GM12864 (cell line): ENCODE measurements around the gene SH3D21.

Experiments used
- DNase-seq: peaks from one replicate; pipeline ENCODE4 v3.0.0-alpha.2; 2011; ENCODE audit warnings: low read depth
- H3K4me3 ChIP-seq: 2 replicates; pipeline ENCODE4 v1.5.1; 2011; ENCODE audit warnings: mild to moderate bottlenecking, low read depth, low read length, control low read depth
- TF ChIP-seq, protein P1 (sequence below): IDR thresholded peaks from 2 replicates; pipeline ENCODE4 v1.5.1; 2011; ENCODE audit warnings: low read depth, mild to moderate bottlenecking, moderate library complexity, low read length, control low read depth, inconsistent platforms; ENCODE audit errors: missing control alignments

The SH3D21 gene

DNA sequence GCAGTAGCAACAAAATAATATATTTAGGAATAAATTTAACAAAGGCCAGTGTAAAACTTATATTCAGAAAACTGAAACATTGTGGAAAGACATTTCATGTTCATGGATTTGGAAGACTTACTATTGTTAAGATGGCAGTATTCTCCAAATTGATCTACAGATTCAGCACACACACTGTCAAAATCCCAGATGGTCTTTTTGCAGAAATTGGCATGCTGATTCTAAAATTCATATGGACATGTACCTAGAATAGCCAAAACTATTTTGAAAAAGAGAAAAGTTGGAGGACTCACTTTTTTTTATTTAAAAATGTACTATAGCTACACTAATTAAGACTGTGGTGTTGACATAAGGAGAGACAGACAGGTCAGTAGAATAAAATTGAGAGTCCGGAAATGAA is 32.0 kb upstream of the SH3D21 start:
- H3K4me3 ChIP-seq = no peak overlapping the region
- TF ChIP-seq, protein P1, sequence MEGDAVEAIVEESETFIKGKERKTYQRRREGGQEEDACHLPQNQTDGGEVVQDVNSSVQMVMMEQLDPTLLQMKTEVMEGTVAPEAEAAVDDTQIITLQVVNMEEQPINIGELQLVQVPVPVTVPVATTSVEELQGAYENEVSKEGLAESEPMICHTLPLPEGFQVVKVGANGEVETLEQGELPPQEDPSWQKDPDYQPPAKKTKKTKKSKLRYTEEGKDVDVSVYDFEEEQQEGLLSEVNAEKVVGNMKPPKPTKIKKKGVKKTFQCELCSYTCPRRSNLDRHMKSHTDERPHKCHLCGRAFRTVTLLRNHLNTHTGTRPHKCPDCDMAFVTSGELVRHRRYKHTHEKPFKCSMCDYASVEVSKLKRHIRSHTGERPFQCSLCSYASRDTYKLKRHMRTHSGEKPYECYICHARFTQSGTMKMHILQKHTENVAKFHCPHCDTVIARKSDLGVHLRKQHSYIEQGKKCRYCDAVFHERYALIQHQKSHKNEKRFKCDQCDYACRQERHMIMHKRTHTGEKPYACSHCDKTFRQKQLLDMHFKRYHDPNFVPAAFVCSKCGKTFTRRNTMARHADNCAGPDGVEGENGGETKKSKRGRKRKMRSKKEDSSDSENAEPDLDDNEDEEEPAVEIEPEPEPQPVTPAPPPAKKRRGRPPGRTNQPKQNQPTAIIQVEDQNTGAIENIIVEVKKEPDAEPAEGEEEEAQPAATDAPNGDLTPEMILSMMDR = no peak
- DNase-seq = no peak

DNA sequence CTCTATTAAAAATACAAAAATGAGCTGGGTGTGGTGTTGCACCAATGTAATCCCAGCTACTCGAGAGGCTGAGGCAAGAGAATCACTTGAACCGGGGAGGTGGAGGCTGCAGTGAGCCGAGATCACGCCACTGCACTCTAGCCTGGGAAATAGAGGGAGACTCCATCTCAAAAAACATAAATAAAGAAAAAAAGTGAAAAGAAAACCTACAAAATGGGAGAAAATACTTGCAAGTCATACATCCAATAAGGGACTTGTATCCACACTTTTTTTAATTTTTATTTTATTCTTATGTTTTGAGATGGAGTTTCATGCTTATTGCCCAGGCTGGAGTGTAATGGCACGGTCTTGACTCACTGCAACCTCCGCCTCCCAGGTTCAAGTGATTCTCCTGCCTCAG is 29.5 kb upstream of the SH3D21 start:
- no peak for DNase-seq
- H3K4me3 ChIP-seq = no peak overlapping the region
- TF ChIP-seq, protein P1 = no peak

DNA sequence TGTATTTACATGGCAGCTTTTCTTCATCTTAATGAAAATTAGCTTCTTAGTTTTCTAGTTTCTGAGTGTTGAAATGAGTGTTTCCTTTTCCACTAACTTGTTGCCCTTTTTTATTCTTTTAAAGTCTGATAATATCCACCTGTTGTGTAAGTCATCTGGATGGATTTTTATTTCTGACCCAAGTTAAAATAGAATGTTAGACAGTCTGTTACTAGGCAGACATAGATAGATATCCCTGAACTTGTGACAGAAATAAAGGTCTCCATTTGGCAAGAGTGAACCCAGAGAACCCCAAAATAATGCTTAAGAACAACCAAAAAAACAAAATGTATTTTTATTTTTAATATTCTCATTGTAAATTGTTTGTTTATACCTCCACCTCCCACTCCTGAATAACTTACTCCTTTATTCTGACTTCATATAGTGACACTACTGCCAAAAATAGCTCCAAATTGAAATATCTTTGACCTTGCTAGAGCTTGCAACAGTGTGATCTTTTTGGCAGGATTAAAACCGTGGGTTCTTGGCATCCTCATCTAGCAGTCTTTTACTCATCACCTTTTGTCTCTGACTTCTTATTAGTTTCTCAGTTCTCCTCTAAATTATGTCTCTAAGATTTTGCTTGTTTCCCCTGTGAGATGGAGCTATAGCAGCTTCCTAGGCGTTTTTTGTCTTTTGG is 26.9 kb upstream of the SH3D21 start:
- no peak for DNase-seq
- TF ChIP-seq, protein P1 = no peak

DNA sequence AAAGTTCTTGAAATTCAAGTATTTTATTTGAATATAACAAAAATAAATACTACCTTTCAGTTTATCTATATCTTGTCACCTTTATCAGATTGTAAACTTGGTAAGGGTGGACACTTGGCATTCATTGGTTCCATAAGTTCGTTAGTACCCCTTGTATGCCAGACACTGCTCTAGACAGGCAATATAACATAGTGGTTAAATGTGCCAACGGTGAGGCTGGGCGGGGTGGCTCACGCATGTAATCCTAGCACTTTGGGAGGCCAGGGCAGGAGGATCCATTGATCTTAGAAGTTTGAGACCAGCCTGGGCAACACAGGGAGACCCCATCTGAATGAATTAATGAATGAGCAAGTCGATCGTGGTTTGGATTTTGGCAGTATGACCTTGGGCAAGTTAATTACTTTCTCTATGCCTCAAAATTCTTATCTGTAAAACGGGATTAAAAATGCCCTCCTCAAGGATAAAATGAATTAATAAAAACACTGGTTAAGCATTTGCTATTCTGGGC is 26.3 kb upstream of the SH3D21 start:
- no peak overlapping the region for H3K4me3 ChIP-seq
- TF ChIP-seq, protein P1 = no peak

More for the DNA sequence above, 26.9 kb upstream of the SH3D21 start:
- no peak overlapping the region for H3K4me3 ChIP-seq

DNA sequence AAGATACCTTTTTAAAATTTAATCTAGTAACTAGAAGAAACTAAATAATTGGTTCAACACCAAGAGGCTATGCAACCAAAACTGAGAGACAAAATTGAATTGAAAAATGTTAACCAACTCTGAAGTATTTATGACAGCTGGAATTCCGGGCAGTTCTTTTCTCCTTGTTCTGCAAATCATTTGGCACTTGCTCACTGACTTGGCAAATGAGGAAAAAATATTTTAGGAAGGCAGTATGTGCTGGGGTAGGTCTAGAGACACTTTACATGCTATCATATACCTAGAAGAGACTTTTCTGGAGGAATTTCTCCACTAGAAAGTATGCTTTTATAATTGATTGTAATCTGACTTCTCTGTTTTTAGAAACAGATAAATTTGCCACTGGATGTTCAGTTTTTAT is 22.1 kb upstream of the SH3D21 start:
- TF ChIP-seq, protein P1 = no peak
- no peak overlapping the region for H3K4me3 ChIP-seq

More for the DNA sequence above, 26.3 kb upstream of the SH3D21 start:
- DNase-seq = no peak

DNA sequence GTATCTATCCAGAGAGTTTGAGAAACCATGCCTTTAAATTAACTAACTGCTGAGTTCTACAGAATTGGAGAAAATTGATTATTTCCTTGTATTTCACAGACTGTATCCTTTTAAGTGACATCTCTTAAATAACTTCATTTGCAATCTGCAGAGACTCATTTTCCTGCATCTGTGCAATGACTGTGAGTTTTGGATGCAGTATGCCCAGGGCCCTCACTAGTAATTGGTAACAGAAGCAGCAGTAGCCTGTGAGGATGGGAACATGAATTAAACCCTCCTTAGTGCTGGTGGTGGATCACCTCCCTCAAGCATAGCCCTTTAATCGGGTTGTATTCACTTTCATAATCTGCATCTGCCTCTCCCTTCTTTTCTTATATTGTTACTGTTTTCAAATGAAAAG is 21.7 kb upstream of the SH3D21 start:
- TF ChIP-seq, protein P1 = no peak
- H3K4me3 ChIP-seq = no peak overlapping the region
- no peak for DNase-seq

More for the DNA sequence above, 22.1 kb upstream of the SH3D21 start:
- no peak for DNase-seq
